ENCODE measurements around the gene TCF4.

GRCh38 chr18:55227771-55228170, 360.2 kb downstream of the TCF4 start:
- TF ChIP-seq CTCF (IDR thresholded peaks at IDR 0.05; ENCODE audit: insufficient read depth, low read length): no peak
- TF ChIP-seq POLR2AphosphoS5 (IDR thresholded peaks at IDR 0.05; ENCODE audit: low read depth): no peak

All from HL-60 (cell line).